Mucosa of rectum (tissue), 2 donors: ENCODE results near the gene AP1G1.
"Not testable (repeated sequence)": the region's sequence is repeated elsewhere in the genome, so short reads cannot be mapped to it uniquely, and the experiment has no call there.

Experiments
- H3K27ac ChIP-seq, 2 donors: one replicate each; pipeline ENCODE4 v1.7.0; 2013; ENCODE audit warnings: inconsistent platforms in 2 of 2, low read depth in 2 of 2, low read length in 2 of 2
- H3K27me3 ChIP-seq, 2 donors: one replicate each; pipeline ENCODE4 v1.7.0; 2013; ENCODE audit warnings: low read length in 2 of 2; ENCODE audit not compliant: control insufficient read depth in 2 of 2, insufficient read depth in 2 of 2
- H3K36me3 ChIP-seq, 2 donors: one replicate each; pipeline ENCODE4 v1.7.0; 2013; ENCODE audit warnings: low read length in 2 of 2; ENCODE audit not compliant: control insufficient read depth in 2 of 2, insufficient read depth in 2 of 2
- H3K4me1 ChIP-seq, 2 donors: one replicate each; pipeline ENCODE4 v1.7.0; 2013; ENCODE audit warnings: low read length in 2 of 2, mild to moderate bottlenecking in 1 of 2; ENCODE audit not compliant: control insufficient read depth in 2 of 2, insufficient read depth in 2 of 2
- H3K4me3 ChIP-seq, 2 donors: one replicate each; pipeline ENCODE4 v1.7.0; 2013; ENCODE audit warnings: low read length in 2 of 2
- H3K9ac ChIP-seq, 2 donors: one replicate each; pipeline ENCODE4 v1.7.0; 2013; ENCODE audit warnings: low read length in 2 of 2, low read depth in 1 of 2, mild to moderate bottlenecking in 1 of 2
- H3K9me3 ChIP-seq, 2 donors: one replicate each; pipeline ENCODE4 v1.7.0; 2013; ENCODE audit warnings: low read length in 2 of 2; ENCODE audit not compliant: control insufficient read depth in 2 of 2
- donor health status: healthy.
- donor health status: Normal muscosa, but diverticular disease.

AP1G1 gene

GRCh38 chr16:71817155-71817500, 8.5 kb upstream of the AP1G1 start:
- H3K4me1 ChIP-seq, H3K27me3 ChIP-seq, H3K4me3 ChIP-seq, H3K9ac ChIP-seq, H3K36me3 ChIP-seq, H3K9me3 ChIP-seq: not testable (repeated sequence)
- peak overlapping the region; percentile 56 to 61 for H3K27ac ChIP-seq

DNA sequence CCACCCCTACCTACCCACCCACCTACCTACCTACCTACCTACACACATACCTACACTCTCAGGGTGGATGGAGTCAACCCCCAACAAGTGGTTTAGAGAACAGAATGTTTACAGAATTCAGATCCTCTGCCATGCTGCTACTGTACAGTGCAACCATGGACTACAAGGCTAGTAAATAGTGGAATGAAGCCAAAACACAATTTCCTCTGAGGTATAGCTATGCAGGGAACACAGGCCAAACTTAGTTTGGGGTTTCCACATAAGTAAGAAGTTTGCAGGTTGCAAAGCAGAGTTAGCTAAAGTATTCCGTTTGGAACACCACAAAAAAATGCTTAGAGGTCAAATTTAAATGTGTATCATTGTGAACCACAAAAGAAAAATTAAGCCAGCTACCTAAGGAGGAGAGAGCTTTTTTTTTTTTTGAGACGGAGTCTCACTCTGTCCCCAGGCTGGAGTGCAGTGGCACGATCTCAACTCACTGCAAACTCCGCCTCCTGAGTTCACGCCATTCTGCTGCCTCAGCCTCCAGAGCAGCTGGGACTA, 2.7 kb upstream of the AP1G1 start:
- Histone ChIP-seq H3K36me3 (no peaks in the 10 kb centered on the region), H3K9ac (no peak overlapping the region), H3K4me3 (no peak overlapping the region), H3K27me3 (no peaks in the 10 kb centered on the region), H3K27ac (no peak overlapping the region), H3K4me1 (peaks cover 0 to 11% of the 10 kb centered on the region in 2 donors), H3K9me3 (no peaks in the 10 kb centered on the region)

DNA sequence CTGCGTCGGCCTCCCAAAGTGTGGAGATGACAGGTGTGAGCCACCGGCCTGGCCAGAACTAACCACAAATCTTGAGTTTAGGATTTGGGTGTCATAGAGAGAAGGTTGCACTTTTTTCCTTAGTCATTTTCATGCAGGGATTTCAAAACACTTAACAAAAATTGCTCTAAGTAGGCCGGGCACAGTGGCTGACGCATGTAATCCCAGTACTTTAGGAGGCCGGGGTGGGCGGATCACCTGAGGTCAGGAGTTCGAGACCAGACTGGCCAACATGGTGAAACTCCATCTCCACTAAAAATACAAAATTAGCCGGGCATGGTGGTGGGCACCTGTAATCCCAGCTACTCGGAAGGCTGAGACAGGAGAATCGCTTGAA, 1.5 kb upstream of the AP1G1 start:
- H3K4me3 ChIP-seq, H3K9me3 ChIP-seq, H3K36me3 ChIP-seq, H3K27me3 ChIP-seq, H3K9ac ChIP-seq: not testable (repeated sequence)
- peaks cover 0 to 15% of the 10 kb centered on the region in 2 donors for H3K4me1 ChIP-seq
- H3K27ac ChIP-seq: peak overlapping the region in 1 of 2 donors; percentile 93

DNA sequence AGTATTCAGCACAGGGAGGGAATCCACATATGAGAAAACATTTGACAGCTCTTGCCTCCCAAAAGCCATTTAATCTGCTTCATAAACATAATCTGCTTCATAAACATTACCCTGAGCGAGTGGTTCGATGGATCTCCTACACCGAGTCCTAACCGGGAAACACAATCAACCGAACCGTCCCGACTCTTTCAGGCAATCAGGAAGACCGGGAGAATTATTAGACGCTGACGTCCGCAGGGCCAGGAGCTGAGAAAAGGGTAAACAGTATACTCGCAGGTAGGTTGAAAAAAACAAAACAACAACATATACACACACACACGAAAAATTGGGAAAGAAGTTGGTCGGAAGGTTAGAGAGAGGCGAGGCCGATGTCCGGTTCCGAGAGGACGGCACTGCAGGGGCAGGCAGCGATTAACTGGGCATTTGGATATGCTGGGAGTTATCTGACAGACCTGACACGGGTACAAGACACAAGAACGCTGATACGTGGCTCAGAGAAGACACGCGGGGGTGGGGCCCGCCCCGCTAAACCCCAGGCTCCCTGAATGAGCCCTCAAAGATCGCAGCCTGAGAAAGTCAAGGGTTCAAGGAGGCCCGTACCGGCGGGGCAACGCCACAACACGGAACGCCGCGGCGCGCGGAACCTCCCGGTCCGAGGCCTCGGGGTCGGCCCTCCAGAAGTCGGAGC, 585 bp downstream of the AP1G1 start:
- Histone ChIP-seq H3K36me3 (peaks cover 0 to 2% of the 10 kb centered on the region in 2 donors), H3K9ac (peak overlapping the region; percentile 90 to 97), H3K27me3 (no peaks in the 10 kb centered on the region), H3K4me3 (peak overlapping the region; percentile 86 to 88), H3K27ac (peak overlapping the region; percentile 93 to 98), H3K9me3 (no peaks in the 10 kb centered on the region), H3K4me1 (peaks cover 0 to 15% of the 10 kb centered on the region in 2 donors)

GRCh38 chr16:71803305-71803690, 5.3 kb downstream of the AP1G1 start:
- Histone ChIP-seq H3K9me3 (no peaks in the 10 kb centered on the region), H3K27ac (no peak overlapping the region), H3K27me3 (no peaks in the 10 kb centered on the region), H3K4me1 (peaks cover 0 to 12% of the 10 kb centered on the region in 2 donors), H3K36me3 (peaks cover 0 to 6% of the 10 kb centered on the region in 2 donors), H3K9ac (no peak overlapping the region), H3K4me3 (no peak overlapping the region)

- H3K4me1 ChIP-seq: no peaks in the 10 kb centered on the region
- no peak overlapping the region for H3K9ac ChIP-seq
- no peaks in the 10 kb centered on the region for H3K9me3 ChIP-seq
- no peak overlapping the region for H3K27ac ChIP-seq
- no peaks in the 10 kb centered on the region for H3K27me3 ChIP-seq
- no peak overlapping the region for H3K4me3 ChIP-seq
- peaks cover 0 to 7% of the 10 kb centered on the region in 2 donors for H3K36me3 ChIP-seq
Measured at GRCh38 chr16:71796501-71797097, 12.0 kb downstream of the AP1G1 start.

DNA sequence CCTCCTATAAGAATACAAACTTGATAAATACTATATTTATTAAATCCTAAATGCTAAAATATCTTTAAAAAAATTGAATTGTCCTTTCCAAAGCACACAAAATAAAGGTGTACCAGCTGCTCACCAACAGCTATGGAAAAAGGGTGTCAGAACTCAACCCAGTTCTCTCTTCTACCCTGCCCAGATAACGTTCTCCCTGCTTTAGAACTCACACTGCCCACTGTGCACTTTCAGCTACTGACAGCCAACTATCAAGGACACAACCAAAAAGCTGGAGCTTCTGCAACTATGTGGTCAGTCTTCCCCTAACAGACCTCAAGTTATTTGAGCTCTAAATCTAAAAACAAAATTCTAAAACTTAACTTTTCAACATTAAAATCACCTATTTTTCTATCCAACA, 13.7 kb downstream of the AP1G1 start:
- H3K4me3 ChIP-seq: no peak overlapping the region
- no peaks in the 10 kb centered on the region for H3K9me3 ChIP-seq
- H3K4me1 ChIP-seq: no peaks in the 10 kb centered on the region
- H3K27ac ChIP-seq: no peak overlapping the region
- H3K9ac ChIP-seq: no peak overlapping the region
- peaks cover 0 to 7% of the 10 kb centered on the region in 2 donors for H3K36me3 ChIP-seq
- no peaks in the 10 kb centered on the region for H3K27me3 ChIP-seq

- no peak overlapping the region for H3K4me3 ChIP-seq
- H3K27me3 ChIP-seq: no peaks in the 10 kb centered on the region
- H3K9ac ChIP-seq: no peak overlapping the region
- H3K36me3 ChIP-seq: peaks cover 2 to 5% of the 10 kb centered on the region in 2 donors
- H3K27ac ChIP-seq: no peak overlapping the region
- H3K4me1 ChIP-seq: no peaks in the 10 kb centered on the region
- no peaks in the 10 kb centered on the region for H3K9me3 ChIP-seq
Measured at GRCh38 chr16:71794018-71794417, 14.6 kb downstream of the AP1G1 start.

GRCh38 chr16:71792176-71792575, 16.5 kb downstream of the AP1G1 start:
- Histone ChIP-seq H3K4me1 (no peaks in the 10 kb centered on the region), H3K9me3 (no peaks in the 10 kb centered on the region)

DNA sequence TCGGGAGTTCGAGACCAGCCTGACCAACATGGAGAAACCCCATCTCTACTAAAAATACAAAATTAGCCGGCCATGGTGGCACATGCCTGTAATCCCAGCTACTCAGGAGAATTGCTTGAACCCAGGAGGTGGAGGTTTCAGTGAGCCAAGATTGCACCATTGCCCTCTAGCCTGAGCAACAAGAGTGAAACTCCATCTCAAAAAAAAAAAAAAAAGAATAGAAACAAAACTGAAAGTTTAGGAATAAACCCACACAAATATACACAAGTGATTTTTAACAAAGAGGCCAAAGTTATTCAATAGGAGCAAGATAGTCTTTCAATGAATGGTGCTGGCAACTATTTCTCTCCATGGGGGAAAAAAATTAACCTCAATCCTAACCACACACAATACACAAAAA, 18.3 kb downstream of the AP1G1 start:
- not testable (repeated sequence) for H3K4me1 ChIP-seq, H3K4me3 ChIP-seq, H3K9me3 ChIP-seq, H3K27ac ChIP-seq, H3K9ac ChIP-seq, H3K27me3 ChIP-seq
- peaks cover 15 to 24% of the 10 kb centered on the region in 2 donors for H3K36me3 ChIP-seq

More at GRCh38 chr16:71792176-71792575, 16.5 kb downstream of the AP1G1 start:
- Histone ChIP-seq H3K27ac (no peak overlapping the region), H3K4me3 (no peak overlapping the region), H3K27me3 (no peaks in the 10 kb centered on the region), H3K9ac (no peak overlapping the region), H3K36me3 (peaks cover 15 to 20% of the 10 kb centered on the region in 2 donors)
